Smooth muscle cell of trachea (primary cell): ENCODE data around the gene DEFB108B. TPM values are rescaled to one million over a fixed set of nuclear protein-coding genes. Genes with fewer than 3 reads are reported as not detected.

Experiments used
- total RNA-seq: library from RNA; depleted of rRNA; stranded (reverse); fragments of >200 nt; gene quantifications from 2 replicates; pipeline ENCODE4 v1.2.1, GENCODE V29; 2014

DEFB108B gene
- total RNA-seq, result not detected in 2 replicates

DNA sequence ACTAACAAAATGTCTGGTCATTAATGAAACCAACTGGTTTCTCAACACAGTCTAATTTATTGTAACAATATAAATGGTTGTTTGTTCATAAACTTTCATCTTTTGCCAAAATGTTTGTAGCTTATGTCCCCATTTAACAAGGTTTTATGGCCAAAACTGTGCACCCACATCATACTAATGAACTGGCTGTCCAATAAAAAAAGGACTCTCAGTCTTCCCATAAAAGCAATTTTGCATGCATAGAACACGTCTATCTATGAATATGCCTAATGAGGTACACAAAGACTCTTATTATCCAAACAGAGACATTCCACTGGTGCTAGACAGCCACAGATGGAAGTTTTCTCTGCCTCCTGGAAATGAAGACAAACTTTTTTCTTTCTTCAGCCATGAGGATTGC, at the start of gene DEFB108B:
TSS of gene DEFB108B (plus strand) at position 390 of the 400 bp plus-strand sequence. CDS start at position 390, 0 bp downstream.

GRCh38 chr11:71878059-71878458, 45.1 kb downstream of the DEFB108B start, which contains the start of gene DEFB131B:
Gene DEFB131B (plus strand): TSS chr11:71878453. CDS start chr11:71878453, 0 bp downstream.

Other genes with a start within 250 kb of the DEFB108B start
- not detected in 2 replicates for gene DEFB131B, start 45.3 kb downstream of the DEFB108B start, total RNA-seq
- 6.1 and 13.7 TPM in 2 replicates for gene XNDC1N, start 95.4 kb downstream of the DEFB108B start, total RNA-seq
- gene RNF121, start 95.8 kb downstream of the DEFB108B start, total RNA-seq, result 38.7 and 42.0 TPM in 2 replicates
- gene IL18BP, start 165.7 kb downstream of the DEFB108B start, total RNA-seq, result 2.8 and 3.8 TPM in 2 replicates
- gene NUMA1, start 247.3 kb downstream of the DEFB108B start, total RNA-seq, result 184 and 259 TPM in 2 replicates
- 6.4 and 8.1 TPM in 2 replicates for gene LRRC51, start 247.7 kb downstream of the DEFB108B start, total RNA-seq